GM12891 (cell line): ENCODE results near the gene LCN6.

Source experiments
- POLR2A ChIP-seq: IDR thresholded peaks from 2 replicates; pipeline ENCODE4 v1.6.1; 2011; ENCODE audit warnings: low read depth, low read length, control low read depth
- POLR2AphosphoS5 ChIP-seq: IDR thresholded peaks from 2 replicates; pipeline ENCODE4 v1.6.1; 2011; ENCODE audit warnings: low read depth, low read length, control low read depth
- POU2F2 ChIP-seq: IDR thresholded peaks from 2 replicates; pipeline ENCODE4 v1.6.1; 2011; ENCODE audit warnings: low read depth, mild to moderate bottlenecking, control low read depth, low read length, moderate library complexity
- SPI1 ChIP-seq: IDR thresholded peaks from 2 replicates; pipeline ENCODE4 v1.6.1; 2011; ENCODE audit warnings: low read depth, low read length, control low read depth
- TAF1 ChIP-seq: IDR thresholded peaks from 2 replicates; pipeline ENCODE4 v1.6.1; 2011; ENCODE audit warnings: low read depth, low read length, control low read depth

DNA sequence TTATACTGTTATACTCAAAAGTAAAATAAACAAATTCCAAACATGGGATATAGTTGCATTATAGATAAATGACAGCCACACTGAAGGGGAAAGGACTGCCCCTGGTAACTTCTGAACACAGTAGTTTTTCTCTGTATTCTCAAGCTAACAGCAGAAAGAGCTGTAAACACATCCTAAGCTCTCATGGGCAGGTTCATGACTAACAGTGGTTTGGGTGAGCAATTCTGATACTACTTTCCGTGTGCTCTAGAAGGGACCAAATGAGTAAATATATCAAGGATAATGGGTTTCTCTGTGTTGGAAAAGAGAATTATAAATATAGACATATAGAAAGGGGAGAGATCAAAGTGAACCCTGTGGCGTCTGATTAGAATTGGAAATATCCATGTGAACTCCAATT lies 2.2 kb upstream of the LCN6 start:
- TF ChIP-seq TAF1 = no peak
- no peak for TF ChIP-seq POLR2A
- TF ChIP-seq POLR2AphosphoS5 = no peak
- TF ChIP-seq SPI1 = no peak
- no peak for TF ChIP-seq POU2F2
